Neural progenitor cell (in vitro differentiated cells): ENCODE data around the gene ARHGAP24.

Source experiments
- CTCF ChIP-seq: fragments of 200-600 bp; sonication (generic); IDR thresholded peaks from 2 replicates; pipeline ENCODE4 v1.5.1; 2017; ENCODE audit warnings: antibody characterized with exemption, mild to moderate bottlenecking
- EZH2 ChIP-seq: fragments of 200-600 bp; sonication (generic); IDR thresholded peaks from 2 replicates; pipeline ENCODE4 v1.6.1; 2017; ENCODE audit warnings: antibody characterized with exemption, mild to moderate bottlenecking, moderate library complexity
- EZH2phosphoT487 ChIP-seq: fragments of 200-600 bp; sonication (generic); IDR thresholded peaks from 2 replicates; pipeline ENCODE4 v1.6.1; 2017; ENCODE audit warnings: antibody characterized with exemption

- peak; percentile 31 for TF ChIP-seq CTCF
- no peak for TF ChIP-seq EZH2phosphoT487
- no peak for TF ChIP-seq EZH2
These were observed 489.3 kb downstream of the ARHGAP24 start for GRCh38 chr4:85964298-85964697.
